Measurements from ENCODE around the gene GRHL1. TPM values are rescaled to one million over a fixed set of nuclear protein-coding genes. Genes with fewer than 3 reads are reported as not detected.

Gene GRHL1
- total and polyA plus RNA-seq, 2 experiments from 2014 or later, result 0.92 to 1.5 TPM

DNA sequence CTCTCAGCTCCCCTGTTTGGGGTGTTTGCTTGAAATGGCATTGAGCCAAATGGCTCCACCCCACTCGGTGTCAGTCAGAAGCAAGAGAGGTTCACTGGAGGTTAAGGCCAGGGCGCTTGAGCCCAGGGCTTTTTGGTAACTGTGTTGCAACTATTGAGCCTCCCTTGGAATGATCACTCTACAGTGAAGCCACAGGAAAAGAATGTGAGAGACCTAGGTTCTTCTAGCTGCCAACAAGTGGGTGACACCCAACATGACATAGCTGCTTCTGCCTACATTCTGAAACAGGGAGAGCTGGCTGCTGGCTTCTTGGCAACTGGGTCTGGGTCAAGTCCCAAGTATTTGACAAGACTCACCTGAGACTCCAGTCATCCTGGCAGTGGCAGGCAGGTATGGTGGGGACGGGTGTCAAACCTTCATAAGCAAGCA, 7.1 kb upstream of the GRHL1 start:
- H3K36me3 ChIP-seq, result no peaks in the 10 kb centered on the region
- TF ChIP-seq, protein P1, sequence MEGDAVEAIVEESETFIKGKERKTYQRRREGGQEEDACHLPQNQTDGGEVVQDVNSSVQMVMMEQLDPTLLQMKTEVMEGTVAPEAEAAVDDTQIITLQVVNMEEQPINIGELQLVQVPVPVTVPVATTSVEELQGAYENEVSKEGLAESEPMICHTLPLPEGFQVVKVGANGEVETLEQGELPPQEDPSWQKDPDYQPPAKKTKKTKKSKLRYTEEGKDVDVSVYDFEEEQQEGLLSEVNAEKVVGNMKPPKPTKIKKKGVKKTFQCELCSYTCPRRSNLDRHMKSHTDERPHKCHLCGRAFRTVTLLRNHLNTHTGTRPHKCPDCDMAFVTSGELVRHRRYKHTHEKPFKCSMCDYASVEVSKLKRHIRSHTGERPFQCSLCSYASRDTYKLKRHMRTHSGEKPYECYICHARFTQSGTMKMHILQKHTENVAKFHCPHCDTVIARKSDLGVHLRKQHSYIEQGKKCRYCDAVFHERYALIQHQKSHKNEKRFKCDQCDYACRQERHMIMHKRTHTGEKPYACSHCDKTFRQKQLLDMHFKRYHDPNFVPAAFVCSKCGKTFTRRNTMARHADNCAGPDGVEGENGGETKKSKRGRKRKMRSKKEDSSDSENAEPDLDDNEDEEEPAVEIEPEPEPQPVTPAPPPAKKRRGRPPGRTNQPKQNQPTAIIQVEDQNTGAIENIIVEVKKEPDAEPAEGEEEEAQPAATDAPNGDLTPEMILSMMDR (IDR thresholded peaks at IDR 0.05; ENCODE audit: low read depth, low read length), result no peak
- no peaks in the 10 kb centered on the region for H3K9me3 ChIP-seq (ENCODE audit: low read depth)
- no peak for DNase-seq (ENCODE audit: low read depth in 1 of 2, low spot score in 1 of 2)
- peaks cover 5% of the 10 kb centered on the region for H3K4me1 ChIP-seq (ENCODE audit: low read depth)
- H3K27ac ChIP-seq, result no peak overlapping the region
- H3K4me3 ChIP-seq, result no peak overlapping the region
- H3K27me3 ChIP-seq, result peaks cover 36% of the 10 kb centered on the region

DNA sequence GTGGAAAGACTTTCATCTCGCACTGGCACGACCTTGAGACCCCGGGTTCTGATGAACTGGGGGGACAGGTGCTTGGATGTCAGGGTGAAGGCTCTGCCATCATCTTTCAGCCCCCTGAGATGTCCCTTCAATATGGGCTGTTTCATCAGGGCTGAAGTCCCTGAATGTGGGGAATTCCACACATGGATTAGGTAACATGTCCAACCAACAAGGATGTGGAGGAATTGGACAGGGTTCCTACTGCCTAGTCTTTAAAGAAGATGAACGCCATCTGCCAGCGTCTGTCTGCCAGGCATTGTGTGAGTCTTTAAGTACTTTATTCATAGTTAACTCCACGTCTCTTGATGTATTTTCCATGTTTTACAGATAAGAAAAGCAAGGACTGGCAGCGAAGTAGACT, 5.9 kb upstream of the GRHL1 start:
- H3K36me3 ChIP-seq, result no peaks in the 10 kb centered on the region

DNA sequence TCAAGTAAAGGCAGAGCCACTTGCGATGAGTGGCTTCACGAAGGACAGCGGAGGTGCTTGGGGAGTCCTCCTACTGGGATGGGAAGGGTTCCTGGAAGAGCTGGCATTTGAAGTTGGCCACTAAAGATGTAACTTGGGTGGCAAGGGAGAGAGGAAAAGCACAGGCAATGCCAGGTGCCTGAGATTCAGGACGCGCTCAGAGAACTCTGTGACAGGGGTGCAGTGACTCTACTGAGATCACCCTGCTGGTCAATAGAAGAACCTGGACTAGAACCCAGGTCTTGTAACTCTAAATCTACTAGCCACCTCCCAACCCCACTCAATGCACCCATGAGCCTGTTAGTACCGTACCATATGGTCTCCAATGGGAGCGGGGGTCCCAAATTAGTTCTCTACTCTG, 5.4 kb upstream of the GRHL1 start:
- H3K9me3 ChIP-seq (ENCODE audit: low read depth), result no peaks in the 10 kb centered on the region
- TF ChIP-seq, protein P1 (IDR thresholded peaks at IDR 0.05; ENCODE audit: low read depth, low read length), result no peak
- DNase-seq (ENCODE audit: low read depth in 1 of 2, low spot score in 1 of 2), result no peak

More for the DNA sequence above, 5.9 kb upstream of the GRHL1 start:
- Histone ChIP-seq H3K4me1 (ENCODE audit: low read depth) (no peaks in the 10 kb centered on the region), H3K27me3 (peaks cover 48% of the 10 kb centered on the region), H3K4me3 (no peak overlapping the region), H3K9me3 (ENCODE audit: low read depth) (no peaks in the 10 kb centered on the region), H3K27ac (no peak overlapping the region)
- TF ChIP-seq, protein P1 (IDR thresholded peaks at IDR 0.05; ENCODE audit: low read depth, low read length), result no peak
- no peak for DNase-seq (ENCODE audit: low read depth in 1 of 2, low spot score in 1 of 2)

DNA sequence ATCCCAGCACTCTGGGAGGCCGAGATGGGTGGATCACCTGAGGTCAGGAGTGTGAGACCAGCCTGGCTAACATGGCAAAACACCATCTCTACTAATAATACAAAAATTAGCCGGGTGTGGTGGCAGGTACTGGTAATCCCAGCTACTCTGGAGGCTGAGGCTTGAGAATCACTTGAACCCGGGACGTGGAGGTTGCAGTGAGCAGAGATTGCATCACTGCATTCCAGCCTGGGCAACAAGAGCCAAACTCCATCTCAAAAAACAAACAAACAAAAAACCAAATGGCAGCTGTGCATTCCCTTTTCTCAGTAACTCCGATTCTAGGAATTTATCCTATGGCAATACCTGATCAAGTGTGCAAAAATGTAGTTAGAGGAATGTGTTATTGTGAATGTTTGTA, 4.7 kb upstream of the GRHL1 start:
- DNase-seq (ENCODE audit: low read depth in 1 of 2, low spot score in 1 of 2), result no peak
- Histone ChIP-seq H3K9me3 (ENCODE audit: low read depth) (no peaks in the 10 kb centered on the region), H3K27ac (no peak overlapping the region), H3K4me3 (no peak overlapping the region), H3K4me1 (ENCODE audit: low read depth) (no peaks in the 10 kb centered on the region), H3K36me3 (no peaks in the 10 kb centered on the region), H3K27me3 (peaks cover 52% of the 10 kb centered on the region)
- TF ChIP-seq, protein P1 (IDR thresholded peaks at IDR 0.05; ENCODE audit: low read depth, low read length), result no peak

More for the DNA sequence above, 5.4 kb upstream of the GRHL1 start:
- Histone ChIP-seq H3K27me3 (peaks cover 52% of the 10 kb centered on the region), H3K27ac (no peak overlapping the region), H3K4me3 (no peak overlapping the region), H3K36me3 (no peaks in the 10 kb centered on the region), H3K4me1 (ENCODE audit: low read depth) (no peaks in the 10 kb centered on the region)

DNA sequence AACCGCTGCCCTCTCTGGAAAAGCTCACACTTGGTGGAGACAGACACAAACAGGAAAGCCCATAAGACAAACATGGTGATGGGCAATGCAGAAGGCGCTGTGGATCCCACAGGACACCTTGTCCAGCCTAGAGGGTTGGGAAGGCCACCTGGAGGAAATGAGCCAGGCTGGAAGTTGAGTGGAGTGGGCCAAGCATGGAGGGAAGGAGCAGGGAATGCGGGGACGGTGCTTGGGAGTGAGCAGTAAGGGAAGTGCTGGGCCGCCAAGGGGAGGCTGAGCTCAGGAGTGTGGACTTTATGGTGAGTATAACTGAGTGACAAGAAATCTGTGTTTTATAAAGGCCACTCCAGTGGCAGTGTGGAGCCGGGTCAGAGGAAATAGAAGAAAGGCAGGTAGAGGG, 2.8 kb upstream of the GRHL1 start:
- H3K4me1 ChIP-seq (ENCODE audit: low read depth), result no peaks in the 10 kb centered on the region
- no peak for DNase-seq (ENCODE audit: low read depth in 1 of 2, low spot score in 1 of 2)
- TF ChIP-seq, protein P1 (IDR thresholded peaks at IDR 0.05; ENCODE audit: low read depth, low read length), result no peak
- no peak overlapping the region for H3K4me3 ChIP-seq
- no peak overlapping the region for H3K27ac ChIP-seq
- H3K27me3 ChIP-seq, result peaks cover 71% of the 10 kb centered on the region
- no peaks in the 10 kb centered on the region for H3K9me3 ChIP-seq (ENCODE audit: low read depth)
- no peaks in the 10 kb centered on the region for H3K36me3 ChIP-seq

Measured in cardiac muscle cell (in vitro differentiated cells and primary cell).